ENCODE measurements around the gene ZBTB7A. TPM values are rescaled to one million over a fixed set of nuclear protein-coding genes. Genes with fewer than 3 reads are reported as not detected.

Gene ZBTB7A
- total and polyA plus RNA-seq, 10 of the 15 experiments (the other 5 are each of a cell fraction or from before 2014, with no cell fraction given), result 0.26 to 42.4 (median 4.5) TPM

- in situ Hi-C loops (cut with MboI) (no loop called here), intact Hi-C loops (cut with micrococcal nuclease; ENCODE audit: unreplicated experiment) (no loop called here)
- Histone ChIP-seq H3K36me3 (ENCODE audit: control insufficient read depth in 2 of 2, insufficient read depth in 2 of 2, low read length in 1 of 2) (peaks cover 28 to 30% of the 10 kb centered on the region in 2 experiments), H3K79me2 (ENCODE audit: control insufficient read depth, insufficient read depth, low read length) (peaks cover 16% of the 10 kb centered on the region), H3K4me1 (ENCODE audit: control insufficient read depth, insufficient read depth, low read length) (peaks cover 53% of the 10 kb centered on the region), H2AFZ (ENCODE audit: control insufficient read depth, low read depth, low read length) (no peak overlapping the region), H3K4me3 (no peak overlapping the region), H3K27ac (ENCODE audit: control insufficient read depth, insufficient read depth) (no peak overlapping the region), H3K27me3 (replicated peaks in 1 of 2; ENCODE audit: control insufficient read depth in 2 of 2, insufficient read depth in 2 of 2, low read length in 1 of 2) (no peaks in the 10 kb centered on the region), H3K9me3 (replicated peaks; ENCODE audit: control insufficient read depth, insufficient read depth, low read length) (no peaks in the 10 kb centered on the region), H4K20me1 (ENCODE audit: control insufficient read depth, insufficient read depth) (no peaks in the 10 kb centered on the region), H3K9ac (ENCODE audit: control insufficient read depth, insufficient read depth, low read length) (no peak overlapping the region), H3K4me2 (ENCODE audit: control insufficient read depth, insufficient read depth) (no peak overlapping the region)
- ChIA-PET POLR2A (interaction anchor here (0.8 to 1.5 kb wide), 2 partner anchors 46 to 117 kb away, joined by 3 read pairs; no protein-coding TSS in a partner anchor), RAD21 (ENCODE audit: unreplicated experiment) (no interaction called here), SMC1A (ENCODE audit: uncharacterized antibody, unreplicated experiment) (interaction anchor here (0.8 kb wide), 1 partner anchor 9 kb away, joined by 4 read pairs; no protein-coding TSS in a partner anchor), CTCF (no interaction called here)
- no peak for FAIRE-seq
- DNase-seq (ENCODE audit: low read depth, low spot score), result no peak
- 100% methylated on average over 17 of the region's 17 CpGs for WGBS (ENCODE audit: insufficient coverage, insufficient replicate concordance, low lambda C conversion rate, missing lambda C conversion rate)
- BruUV-seq (replicated peaks), result no TSS peak
- no peak for ATAC-seq
- TF ChIP-seq, protein P1, sequence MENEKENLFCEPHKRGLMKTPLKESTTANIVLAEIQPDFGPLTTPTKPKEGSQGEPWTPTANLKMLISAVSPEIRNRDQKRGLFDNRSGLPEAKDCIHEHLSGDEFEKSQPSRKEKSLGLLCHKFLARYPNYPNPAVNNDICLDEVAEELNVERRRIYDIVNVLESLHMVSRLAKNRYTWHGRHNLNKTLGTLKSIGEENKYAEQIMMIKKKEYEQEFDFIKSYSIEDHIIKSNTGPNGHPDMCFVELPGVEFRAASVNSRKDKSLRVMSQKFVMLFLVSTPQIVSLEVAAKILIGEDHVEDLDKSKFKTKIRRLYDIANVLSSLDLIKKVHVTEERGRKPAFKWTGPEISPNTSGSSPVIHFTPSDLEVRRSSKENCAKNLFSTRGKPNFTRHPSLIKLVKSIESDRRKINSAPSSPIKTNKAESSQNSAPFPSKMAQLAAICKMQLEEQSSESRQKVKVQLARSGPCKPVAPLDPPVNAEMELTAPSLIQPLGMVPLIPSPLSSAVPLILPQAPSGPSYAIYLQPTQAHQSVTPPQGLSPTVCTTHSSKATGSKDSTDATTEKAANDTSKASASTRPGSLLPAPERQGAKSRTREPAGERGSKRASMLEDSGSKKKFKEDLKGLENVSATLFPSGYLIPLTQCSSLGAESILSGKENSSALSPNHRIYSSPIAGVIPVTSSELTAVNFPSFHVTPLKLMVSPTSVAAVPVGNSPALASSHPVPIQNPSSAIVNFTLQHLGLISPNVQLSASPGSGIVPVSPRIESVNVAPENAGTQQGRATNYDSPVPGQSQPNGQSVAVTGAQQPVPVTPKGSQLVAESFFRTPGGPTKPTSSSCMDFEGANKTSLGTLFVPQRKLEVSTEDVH (IDR thresholded peaks at IDR 0.05; ENCODE audit: low read depth, partially characterized antibody), result no peak
- TF ChIP-seq POLR2A (IDR thresholded peaks at IDR 0.05; ENCODE audit: low read depth, low read length), result peak; percentile 47; the same call in 1 of the 2 replicates
Observed at GRCh38 chr19:4112367-4112766, 45.7 kb upstream of the ZBTB7A start.

GRCh38 chr19:4109626-4109945, 42.9 kb upstream of the ZBTB7A start:
- ChIA-PET SMC1A (ENCODE audit: uncharacterized antibody, unreplicated experiment) (interaction anchor here (1.0 to 2.2 kb wide), 11 partner anchors 9 to 347 kb away, joined by 3 to 11 read pairs (median 6); partner anchors contain the start of genes EEF2 and MRPL54), RAD21 (ENCODE audit: unreplicated experiment) (interaction anchor here (0.7 to 2.0 kb wide), 16 partner anchors 10 to 347 kb away, joined by 3 to 15 read pairs (median 5); partner anchors contain the start of genes DAPK3, EEF2, MRPL54 and PIAS4), POLR2A (interaction anchor here (0.6 to 1.8 kb wide), 13 partner anchors 10 to 1485 kb away, joined by 3 to 9 read pairs (median 4); partner anchors contain the start of genes EEF2, MPND and ZBTB7A), CTCF (interaction anchor here (0.8 to 1.8 kb wide), 10 partner anchors 10 to 122 kb away, joined by 3 to 16 read pairs (median 4); no protein-coding TSS in a partner anchor)
- ATAC-seq (no peak), FAIRE-seq (no peak), DNase-seq (ENCODE audit: low read depth, low spot score) (no peak)
- 0 out of 2 replicates have a peak overlapping the region, but pooled peaks have one; percentile 26 for H3K4me3 ChIP-seq
- no peak overlapping the region for H2AFZ ChIP-seq (ENCODE audit: control insufficient read depth, low read depth, low read length)
- H3K79me2 ChIP-seq (ENCODE audit: control insufficient read depth, insufficient read depth, low read length), result peaks cover 11% of the 10 kb centered on the region
- peak overlapping the region; percentile 79; the same call in 1 of the 2 replicates for H3K9ac ChIP-seq (ENCODE audit: control insufficient read depth, insufficient read depth, low read length)
- intact Hi-C loops (cut with micrococcal nuclease; ENCODE audit: unreplicated experiment) (loop anchor here (1.0 kb wide), 1 partner anchor 124 kb away; the partner anchor contains the start of gene EEF2), in situ Hi-C loops (cut with MboI) (no loop called here)
- H3K27ac ChIP-seq (ENCODE audit: control insufficient read depth, insufficient read depth), result peak overlapping the region; percentile 95
- BruUV-seq (replicated peaks), result no TSS peak
- no peaks in the 10 kb centered on the region for H3K27me3 ChIP-seq (replicated peaks in 1 of 2; ENCODE audit: control insufficient read depth in 2 of 2, insufficient read depth in 2 of 2, low read length in 1 of 2)
- H3K4me2 ChIP-seq (ENCODE audit: control insufficient read depth, insufficient read depth), result peak overlapping the region; percentile 82
- no peaks in the 10 kb centered on the region for H3K9me3 ChIP-seq (replicated peaks; ENCODE audit: control insufficient read depth, insufficient read depth, low read length)
- WGBS (ENCODE audit: insufficient coverage, insufficient replicate concordance, low lambda C conversion rate, missing lambda C conversion rate), result 33% methylated on average over 6 of the region's 6 CpGs
- no peaks in the 10 kb centered on the region for H4K20me1 ChIP-seq (ENCODE audit: control insufficient read depth, insufficient read depth)
- peaks cover 27% of the 10 kb centered on the region in 2 experiments for H3K36me3 ChIP-seq (ENCODE audit: control insufficient read depth in 2 of 2, insufficient read depth in 2 of 2, low read length in 1 of 2)
- peaks cover 37% of the 10 kb centered on the region for H3K4me1 ChIP-seq (ENCODE audit: control insufficient read depth, insufficient read depth, low read length)
- TF ChIP-seq PAX8 (IDR thresholded peaks at IDR 0.05) (0 out of 2 replicates have a peak, but pooled peaks have one; percentile 19), NR2C2 (IDR thresholded peaks at IDR 0.05; ENCODE audit: borderline replicate concordance, control insufficient read depth, insufficient read length, low read depth) (no peak), ZSCAN29 (IDR thresholded peaks at IDR 0.05) (no peak), RAD51 (IDR thresholded peaks at IDR 0.05) (peak; percentile 63; the same call in 1 of the 2 replicates), NFXL1 (IDR thresholded peaks at IDR 0.05; ENCODE audit: borderline replicate concordance) (no peak), MYB (IDR thresholded peaks at IDR 0.05; ENCODE audit: borderline replicate concordance, low read depth, low read length) (no peak), SMARCA5 (IDR thresholded peaks at IDR 0.05) (peak; percentile 94), CHD4 (IDR thresholded peaks at IDR 0.05) (no peak)
- TF ChIP-seq, protein P2, sequence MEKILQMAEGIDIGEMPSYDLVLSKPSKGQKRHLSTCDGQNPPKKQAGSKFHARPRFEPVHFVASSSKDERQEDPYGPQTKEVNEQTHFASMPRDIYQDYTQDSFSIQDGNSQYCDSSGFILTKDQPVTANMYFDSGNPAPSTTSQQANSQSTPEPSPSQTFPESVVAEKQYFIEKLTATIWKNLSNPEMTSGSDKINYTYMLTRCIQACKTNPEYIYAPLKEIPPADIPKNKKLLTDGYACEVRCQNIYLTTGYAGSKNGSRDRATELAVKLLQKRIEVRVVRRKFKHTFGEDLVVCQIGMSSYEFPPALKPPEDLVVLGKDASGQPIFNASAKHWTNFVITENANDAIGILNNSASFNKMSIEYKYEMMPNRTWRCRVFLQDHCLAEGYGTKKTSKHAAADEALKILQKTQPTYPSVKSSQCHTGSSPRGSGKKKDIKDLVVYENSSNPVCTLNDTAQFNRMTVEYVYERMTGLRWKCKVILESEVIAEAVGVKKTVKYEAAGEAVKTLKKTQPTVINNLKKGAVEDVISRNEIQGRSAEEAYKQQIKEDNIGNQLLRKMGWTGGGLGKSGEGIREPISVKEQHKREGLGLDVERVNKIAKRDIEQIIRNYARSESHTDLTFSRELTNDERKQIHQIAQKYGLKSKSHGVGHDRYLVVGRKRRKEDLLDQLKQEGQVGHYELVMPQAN (conservative IDR thresholded peaks at IDR 0.05), result 0 out of 2 replicates have a peak, but pooled peaks have one; percentile 33
- TF ChIP-seq, protein P3, sequence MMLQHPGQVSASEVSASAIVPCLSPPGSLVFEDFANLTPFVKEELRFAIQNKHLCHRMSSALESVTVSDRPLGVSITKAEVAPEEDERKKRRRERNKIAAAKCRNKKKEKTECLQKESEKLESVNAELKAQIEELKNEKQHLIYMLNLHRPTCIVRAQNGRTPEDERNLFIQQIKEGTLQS (IDR thresholded peaks at IDR 0.05; ENCODE audit: borderline replicate concordance, extremely low read depth, low read depth, low read length), result no peak

All from GM12878 (cell line).